ENCODE data around the gene ADTRP.

The ADTRP gene

DNA sequence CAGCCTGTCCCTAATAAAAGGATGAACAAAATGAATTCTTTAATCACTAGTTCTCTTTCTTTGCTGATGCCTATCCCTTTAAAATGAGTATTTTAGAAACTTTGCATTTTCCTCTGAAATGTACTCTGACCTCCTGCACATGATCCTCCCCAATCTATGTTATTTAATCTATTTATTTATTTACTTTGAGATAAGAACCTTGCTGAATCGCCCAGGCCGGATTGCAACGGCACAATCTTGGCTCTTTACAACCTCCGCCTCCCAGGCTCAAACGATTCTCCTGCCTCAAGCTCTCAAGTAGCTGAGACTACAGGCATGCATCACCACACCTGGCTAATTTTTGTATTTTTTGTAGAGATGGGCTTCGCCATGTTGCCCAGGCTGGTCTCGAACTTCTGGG, 27.9 kb downstream of the ADTRP start:
- Mint-ChIP-seq H3K9me3 (no peaks in the 10 kb centered on the region), H3K4me3 (no peak overlapping the region), H3K27ac (no peak overlapping the region), H3K27me3 (ENCODE audit: low read depth) (no peaks in the 10 kb centered on the region), H3K4me1 (ENCODE audit: low read depth) (no peaks in the 10 kb centered on the region), H3K36me3 (ENCODE audit: low read depth) (no peaks in the 10 kb centered on the region)
- no peak for DNase-seq (ENCODE audit: low spot score)

- DNase-seq (ENCODE audit: low spot score), result no peak
- peaks cover 4% of the 10 kb centered on the region for H3K9me3 Mint-ChIP-seq
- H3K4me3 Mint-ChIP-seq, result no peak overlapping the region
- H3K36me3 Mint-ChIP-seq (ENCODE audit: low read depth), result no peaks in the 10 kb centered on the region
- no peaks in the 10 kb centered on the region for H3K4me1 Mint-ChIP-seq (ENCODE audit: low read depth)
- no peak overlapping the region for H3K27ac Mint-ChIP-seq
- H3K27me3 Mint-ChIP-seq (ENCODE audit: low read depth), result no peaks in the 10 kb centered on the region
These were observed 29.9 kb downstream of the ADTRP start for GRCh38 chr6:11748591-11749210.

DNA sequence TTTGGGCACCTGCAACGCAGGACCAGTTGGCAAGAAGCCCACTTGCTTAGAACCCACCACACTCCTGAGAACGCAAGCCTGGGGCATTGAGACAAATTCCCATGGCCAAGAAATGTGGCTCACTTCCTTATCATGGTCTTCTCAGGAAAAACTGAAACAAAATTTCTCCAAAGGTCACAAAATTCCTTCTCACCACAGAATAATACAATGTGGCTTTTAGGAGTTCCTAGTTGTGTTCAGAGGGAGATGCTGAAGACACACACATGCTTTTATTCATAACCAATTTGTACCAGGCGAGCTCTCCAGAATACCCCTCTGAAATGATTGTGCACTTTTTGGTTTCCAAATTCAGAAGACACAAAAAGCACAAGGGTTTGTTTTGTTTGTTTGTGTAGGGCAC, 31.6 kb downstream of the ADTRP start:
- H3K4me1 Mint-ChIP-seq (ENCODE audit: low read depth), result no peaks in the 10 kb centered on the region
- H3K27me3 Mint-ChIP-seq (ENCODE audit: low read depth), result no peaks in the 10 kb centered on the region
- no peak for DNase-seq (ENCODE audit: low spot score)
- H3K4me3 Mint-ChIP-seq, result no peak overlapping the region
- peaks cover 4% of the 10 kb centered on the region for H3K9me3 Mint-ChIP-seq
- no peak overlapping the region for H3K27ac Mint-ChIP-seq
- H3K36me3 Mint-ChIP-seq (ENCODE audit: low read depth), result no peaks in the 10 kb centered on the region

- no peak overlapping the region for H3K27ac Mint-ChIP-seq
- no peaks in the 10 kb centered on the region for H3K4me1 Mint-ChIP-seq (ENCODE audit: low read depth)
- DNase-seq (ENCODE audit: low spot score), result no peak
- H3K36me3 Mint-ChIP-seq (ENCODE audit: low read depth), result no peaks in the 10 kb centered on the region
- H3K9me3 Mint-ChIP-seq, result peaks cover 4% of the 10 kb centered on the region
- no peak overlapping the region for H3K4me3 Mint-ChIP-seq
- H3K27me3 Mint-ChIP-seq (ENCODE audit: low read depth), result no peaks in the 10 kb centered on the region
These were observed 33.9 kb downstream of the ADTRP start for GRCh38 chr6:11744753-11745152.

DNA sequence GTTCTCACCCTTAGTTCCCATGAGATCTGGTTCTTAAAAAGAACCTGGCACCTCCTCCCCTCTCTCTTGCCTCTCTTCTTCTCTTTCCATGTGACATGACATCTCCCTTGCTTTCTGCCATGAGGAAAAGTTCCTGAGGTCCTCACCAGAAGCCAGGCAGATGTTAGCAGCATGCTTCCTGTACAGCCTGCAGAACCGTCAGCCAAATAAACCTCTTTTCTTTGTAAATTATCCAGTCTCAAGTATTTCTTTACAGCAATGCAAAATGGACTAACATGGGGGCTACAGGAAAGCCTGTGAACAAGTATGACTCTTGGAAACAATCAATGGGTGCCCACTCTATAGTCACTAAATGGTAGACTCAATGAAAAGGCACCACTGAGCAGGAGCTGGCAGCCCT, 34.5 kb downstream of the ADTRP start:
- DNase-seq (ENCODE audit: low spot score), result no peak
- Mint-ChIP-seq H3K4me1 (ENCODE audit: low read depth) (no peaks in the 10 kb centered on the region), H3K27ac (no peak overlapping the region), H3K27me3 (ENCODE audit: low read depth) (no peaks in the 10 kb centered on the region), H3K4me3 (no peak overlapping the region), H3K36me3 (ENCODE audit: low read depth) (no peaks in the 10 kb centered on the region), H3K9me3 (peaks cover 4% of the 10 kb centered on the region)

GRCh38 chr6:11740875-11741274, 37.7 kb downstream of the ADTRP start:
- no peak overlapping the region for H3K27ac Mint-ChIP-seq

DNA sequence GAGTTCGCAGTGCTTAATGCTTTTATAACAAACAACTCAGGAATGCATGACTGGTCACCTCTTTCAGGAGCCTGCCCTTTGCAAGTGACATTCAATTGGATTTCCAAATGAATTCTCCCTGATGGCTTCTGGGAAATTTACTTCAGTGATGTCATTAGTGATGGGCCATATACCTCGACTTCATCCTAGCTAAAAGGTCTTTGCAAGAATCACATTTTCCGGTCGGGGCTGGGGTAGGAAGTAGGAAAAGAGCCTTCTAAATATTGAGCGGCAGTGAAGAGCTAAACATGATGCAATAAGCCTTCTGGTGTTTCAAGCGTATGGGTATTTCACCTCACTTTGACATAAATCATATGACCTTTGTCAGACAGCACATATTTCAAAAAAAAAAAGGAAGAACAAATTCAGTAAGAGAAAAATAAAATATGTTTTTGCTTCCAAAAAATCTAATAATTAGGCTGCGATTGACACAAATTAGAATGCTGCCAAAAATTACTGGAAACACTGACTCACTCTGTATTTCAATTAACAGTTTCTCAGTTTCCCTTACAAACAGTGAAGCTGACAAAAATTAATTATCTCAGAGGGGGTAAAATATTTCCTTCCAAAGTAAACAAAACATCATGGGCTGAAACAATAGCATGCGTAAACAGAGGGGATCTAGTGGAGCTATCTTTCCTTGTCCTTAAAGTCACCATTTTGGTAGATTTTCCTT, 39.8 kb downstream of the ADTRP start:
- H3K36me3 Mint-ChIP-seq (ENCODE audit: low read depth), result no peaks in the 10 kb centered on the region
- no peaks in the 10 kb centered on the region for H3K4me1 Mint-ChIP-seq (ENCODE audit: low read depth)
- H3K9me3 Mint-ChIP-seq, result no peaks in the 10 kb centered on the region
- DNase-seq (ENCODE audit: low spot score), result no peak
- H3K27me3 Mint-ChIP-seq (ENCODE audit: low read depth), result no peaks in the 10 kb centered on the region
- no peak overlapping the region for H3K4me3 Mint-ChIP-seq
- H3K27ac Mint-ChIP-seq, result no peak overlapping the region

More at GRCh38 chr6:11740875-11741274, 37.7 kb downstream of the ADTRP start:
- no peak for DNase-seq (ENCODE audit: low spot score)
- H3K36me3 Mint-ChIP-seq (ENCODE audit: low read depth), result no peaks in the 10 kb centered on the region
- no peaks in the 10 kb centered on the region for H3K4me1 Mint-ChIP-seq (ENCODE audit: low read depth)
- H3K4me3 Mint-ChIP-seq, result no peak overlapping the region
- peaks cover 4% of the 10 kb centered on the region for H3K9me3 Mint-ChIP-seq
- H3K27me3 Mint-ChIP-seq (ENCODE audit: low read depth), result no peaks in the 10 kb centered on the region

GRCh38 chr6:11738234-11738633, 40.4 kb downstream of the ADTRP start:
- DNase-seq (ENCODE audit: low spot score), result no peak
- Mint-ChIP-seq H3K27me3 (ENCODE audit: low read depth) (no peaks in the 10 kb centered on the region), H3K36me3 (ENCODE audit: low read depth) (no peaks in the 10 kb centered on the region), H3K4me1 (ENCODE audit: low read depth) (peaks cover 2% of the 10 kb centered on the region), H3K4me3 (no peak overlapping the region), H3K27ac (no peak overlapping the region), H3K9me3 (no peaks in the 10 kb centered on the region)

DNA sequence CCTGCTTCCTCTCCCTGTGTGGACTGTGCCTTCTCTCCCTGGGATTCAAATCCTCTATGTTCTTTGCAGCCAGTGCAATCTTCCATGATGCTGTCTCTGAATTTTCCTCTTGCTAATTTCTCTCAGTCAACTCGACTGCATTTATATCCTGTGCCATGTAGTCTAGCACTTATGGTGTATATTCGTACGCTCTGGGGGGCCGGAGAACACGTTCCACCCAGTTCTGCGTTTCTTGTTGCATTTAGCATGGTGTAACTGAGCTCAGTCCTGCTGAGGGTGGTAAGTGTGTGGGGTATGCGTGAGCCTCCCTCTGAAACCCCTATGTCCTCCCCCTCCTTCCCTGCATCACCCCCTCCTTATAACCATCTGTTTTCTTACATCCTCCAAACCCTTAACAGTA, 42.0 kb downstream of the ADTRP start:
- no peaks in the 10 kb centered on the region for H3K9me3 Mint-ChIP-seq
- H3K36me3 Mint-ChIP-seq (ENCODE audit: low read depth), result no peaks in the 10 kb centered on the region
- H3K27ac Mint-ChIP-seq, result no peak overlapping the region
- H3K4me1 Mint-ChIP-seq (ENCODE audit: low read depth), result peaks cover 8% of the 10 kb centered on the region
- H3K4me3 Mint-ChIP-seq, result no peak overlapping the region
- no peak for DNase-seq (ENCODE audit: low spot score)
- H3K27me3 Mint-ChIP-seq (ENCODE audit: low read depth), result no peaks in the 10 kb centered on the region

- Mint-ChIP-seq H3K4me3 (no peak overlapping the region), H3K27ac (no peak overlapping the region), H3K4me1 (ENCODE audit: low read depth) (peaks cover 16% of the 10 kb centered on the region), H3K9me3 (no peaks in the 10 kb centered on the region), H3K36me3 (ENCODE audit: low read depth) (no peaks in the 10 kb centered on the region), H3K27me3 (ENCODE audit: low read depth) (no peaks in the 10 kb centered on the region)
- no peak for DNase-seq (ENCODE audit: low spot score)
These were observed 43.6 kb downstream of the ADTRP start for GRCh38 chr6:11734861-11735613.

DNA sequence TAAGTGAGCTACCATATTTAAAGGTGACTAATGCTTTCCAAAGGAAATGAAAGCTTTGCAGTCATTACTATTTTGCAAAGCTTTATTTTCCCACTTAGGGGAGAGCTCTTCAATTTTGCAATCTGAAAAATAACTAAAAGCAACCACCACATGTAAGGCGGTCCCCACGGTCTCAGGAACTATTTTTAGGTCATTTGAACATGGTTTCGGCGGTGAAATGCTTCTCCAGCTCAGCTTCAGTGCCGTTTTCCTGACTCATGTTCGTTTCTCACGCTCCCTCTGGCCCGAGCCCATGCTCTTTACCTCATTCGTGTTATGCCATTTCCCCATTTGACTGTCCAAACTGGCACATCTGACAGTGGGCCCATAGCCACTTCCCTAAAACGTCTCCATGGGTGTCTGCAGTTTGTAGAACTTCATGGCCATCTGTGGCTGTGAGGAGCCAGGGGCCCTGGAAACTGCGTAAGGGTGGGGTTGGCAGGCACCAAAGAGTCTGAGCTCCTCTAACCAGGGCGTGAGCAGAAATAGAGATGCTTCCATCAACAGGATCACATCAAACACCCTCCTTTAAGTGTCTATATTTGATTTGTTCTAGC, 46.5 kb downstream of the ADTRP start:
- no peaks in the 10 kb centered on the region for H3K9me3 Mint-ChIP-seq
- H3K4me3 Mint-ChIP-seq, result peak overlapping the region; percentile 25
- H3K4me1 Mint-ChIP-seq (ENCODE audit: low read depth), result peaks cover 41% of the 10 kb centered on the region
- H3K27ac Mint-ChIP-seq, result peak overlapping the region; percentile 64
- peaks cover 3% of the 10 kb centered on the region for H3K27me3 Mint-ChIP-seq (ENCODE audit: low read depth)
- H3K36me3 Mint-ChIP-seq (ENCODE audit: low read depth), result no peaks in the 10 kb centered on the region
- DNase-seq (ENCODE audit: low spot score), result peak; percentile 76

DNA sequence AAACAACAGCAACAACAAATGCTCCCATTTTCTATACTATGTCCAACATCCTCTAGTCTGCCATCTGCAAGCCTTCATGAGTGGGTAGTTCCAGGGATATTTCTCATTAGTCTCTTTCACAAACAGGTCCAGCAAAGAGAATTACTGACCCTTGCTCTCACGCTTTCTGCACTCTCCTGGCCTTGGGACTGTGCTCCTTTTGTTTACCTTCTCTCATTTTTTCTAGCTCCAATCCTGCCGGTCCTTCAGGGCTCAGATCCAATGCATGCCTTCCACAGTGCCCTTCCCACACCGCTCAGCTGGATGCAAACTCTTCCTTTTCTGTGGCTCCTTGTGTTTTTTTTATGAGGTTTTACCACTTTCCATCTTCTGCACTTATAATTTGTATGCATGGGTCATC, 47.2 kb downstream of the ADTRP start:
- no peak for DNase-seq (ENCODE audit: low spot score)
- Mint-ChIP-seq H3K4me1 (ENCODE audit: low read depth) (peaks cover 42% of the 10 kb centered on the region), H3K27me3 (ENCODE audit: low read depth) (peaks cover 3% of the 10 kb centered on the region), H3K4me3 (no peak overlapping the region), H3K9me3 (no peaks in the 10 kb centered on the region), H3K27ac (peak overlapping the region; percentile 4), H3K36me3 (ENCODE audit: low read depth) (no peaks in the 10 kb centered on the region)

DNA sequence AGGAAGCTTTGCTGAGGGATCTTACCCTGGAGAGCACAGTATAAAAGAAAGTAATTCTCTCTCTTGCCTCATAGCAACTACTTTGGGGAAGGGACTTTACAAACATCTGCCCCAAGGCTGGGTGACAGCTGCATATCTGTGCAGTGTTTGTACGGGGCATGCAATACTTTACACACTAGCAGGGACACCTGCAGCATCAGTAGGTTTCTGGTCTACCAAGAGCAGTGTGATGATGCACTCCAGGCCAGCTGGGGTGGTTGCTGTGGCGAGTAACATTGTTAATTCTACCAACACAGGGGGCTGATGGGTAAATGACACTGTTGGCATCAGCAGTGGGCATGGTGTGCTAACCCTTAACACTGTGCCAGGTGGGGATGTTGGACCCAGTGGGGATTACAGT, 48.0 kb downstream of the ADTRP start:
- no peaks in the 10 kb centered on the region for H3K9me3 Mint-ChIP-seq
- no peak overlapping the region for H3K27ac Mint-ChIP-seq
- no peak overlapping the region for H3K4me3 Mint-ChIP-seq
- peaks cover 3% of the 10 kb centered on the region for H3K27me3 Mint-ChIP-seq (ENCODE audit: low read depth)
- peak; percentile 7 for DNase-seq (ENCODE audit: low spot score)
- H3K4me1 Mint-ChIP-seq (ENCODE audit: low read depth), result peaks cover 48% of the 10 kb centered on the region
- H3K36me3 Mint-ChIP-seq (ENCODE audit: low read depth), result no peaks in the 10 kb centered on the region

GRCh38 chr6:11729076-11729475, 49.5 kb downstream of the ADTRP start:
- Mint-ChIP-seq H3K27me3 (ENCODE audit: low read depth) (peaks cover 3% of the 10 kb centered on the region), H3K36me3 (ENCODE audit: low read depth) (no peaks in the 10 kb centered on the region), H3K9me3 (no peaks in the 10 kb centered on the region), H3K27ac (peak overlapping the region; percentile 64), H3K4me1 (ENCODE audit: low read depth) (peaks cover 48% of the 10 kb centered on the region), H3K4me3 (peak overlapping the region; percentile 59)
- DNase-seq (ENCODE audit: low spot score), result peak; percentile 70
